ENCODE results near the gene CCDC178.

Gene CCDC178

DNA sequence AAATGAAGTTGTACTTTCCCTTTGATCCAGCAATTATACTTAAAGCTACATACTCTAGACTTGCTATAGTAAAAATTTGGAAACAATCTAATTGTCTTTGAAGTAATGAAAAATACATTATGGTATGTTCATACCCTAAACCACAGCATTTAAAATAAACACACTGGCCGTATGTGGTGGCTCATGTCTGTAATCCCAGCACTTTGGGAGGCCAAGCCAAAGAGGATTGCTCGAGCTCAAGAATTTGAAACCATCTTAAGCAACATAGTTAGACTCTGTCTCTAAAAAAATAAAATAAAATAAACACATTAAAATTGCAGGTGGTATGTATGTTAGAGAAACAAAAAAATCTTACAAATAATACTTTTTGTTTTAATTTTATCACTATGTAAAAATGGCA, 459.6 kb downstream of the CCDC178 start:
- Histone ChIP-seq H3K9me3 (ENCODE audit: insufficient read depth, low read length) (no peaks in the 10 kb centered on the region), H3K27me3 (ENCODE audit: insufficient read depth, insufficient read length) (no peaks in the 10 kb centered on the region), H3K4me1 (ENCODE audit: insufficient read depth, insufficient read length) (no peaks in the 10 kb centered on the region), H3K4me3 (ENCODE audit: insufficient read length, low read depth) (no peak overlapping the region), H3K9ac (ENCODE audit: insufficient read length, low read depth) (no peak overlapping the region), H3K36me3 (ENCODE audit: insufficient read depth, insufficient read length, low read length) (no peaks in the 10 kb centered on the region)
- no peak for DNase-seq (ENCODE audit: low read depth, low spot score)
- no peak for TF ChIP-seq YY1 (IDR thresholded peaks at IDR 0.05; ENCODE audit: insufficient read depth, insufficient read length)
- TF ChIP-seq ZNF274 (IDR thresholded peaks at IDR 0.05; ENCODE audit: low read depth, low read length): no peak
- TF ChIP-seq SUZ12 (IDR thresholded peaks at IDR 0.05; ENCODE audit: extremely low read depth, insufficient read depth, insufficient read length): no peak

GRCh38 chr18:32975501-32975900, 465.0 kb downstream of the CCDC178 start:
- H3K9me3 ChIP-seq (ENCODE audit: insufficient read depth, low read length): no peaks in the 10 kb centered on the region
- H3K4me1 ChIP-seq (ENCODE audit: insufficient read depth, insufficient read length): no peaks in the 10 kb centered on the region
- H3K4me3 ChIP-seq (ENCODE audit: insufficient read length, low read depth): no peak overlapping the region
- no peak for DNase-seq (ENCODE audit: low read depth, low spot score)
- no peaks in the 10 kb centered on the region for H3K27me3 ChIP-seq (ENCODE audit: insufficient read depth, insufficient read length)
- H3K36me3 ChIP-seq (ENCODE audit: insufficient read depth, insufficient read length, low read length): no peaks in the 10 kb centered on the region
- no peak overlapping the region for H3K9ac ChIP-seq (ENCODE audit: insufficient read length, low read depth)
- TF ChIP-seq SUZ12 (IDR thresholded peaks at IDR 0.05; ENCODE audit: extremely low read depth, insufficient read depth, insufficient read length): no peak
- no peak for TF ChIP-seq ZNF274 (IDR thresholded peaks at IDR 0.05; ENCODE audit: low read depth, low read length)
- TF ChIP-seq YY1 (IDR thresholded peaks at IDR 0.05; ENCODE audit: insufficient read depth, insufficient read length): no peak

DNA sequence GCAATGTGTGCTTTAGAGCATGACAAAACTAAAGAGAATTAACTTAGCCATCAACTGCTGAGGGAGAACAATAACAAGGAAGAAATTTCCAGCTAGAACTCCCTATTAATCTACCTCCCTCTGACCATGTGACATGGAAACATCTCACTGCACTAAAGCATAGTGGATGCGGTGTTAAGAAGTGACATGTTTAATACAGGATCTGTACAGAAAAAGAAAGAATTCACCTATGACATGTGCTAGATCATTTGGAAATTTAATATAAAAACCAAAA, 465.4 kb downstream of the CCDC178 start:
- no peaks in the 10 kb centered on the region for H3K36me3 ChIP-seq (ENCODE audit: insufficient read depth, insufficient read length, low read length)
- no peak overlapping the region for H3K4me3 ChIP-seq (ENCODE audit: insufficient read length, low read depth)
- no peak for DNase-seq (ENCODE audit: low read depth, low spot score)
- no peaks in the 10 kb centered on the region for H3K27me3 ChIP-seq (ENCODE audit: insufficient read depth, insufficient read length)
- no peak for TF ChIP-seq ZNF274 (IDR thresholded peaks at IDR 0.05; ENCODE audit: low read depth, low read length)
- no peak for TF ChIP-seq SUZ12 (IDR thresholded peaks at IDR 0.05; ENCODE audit: extremely low read depth, insufficient read depth, insufficient read length)
- no peak for TF ChIP-seq YY1 (IDR thresholded peaks at IDR 0.05; ENCODE audit: insufficient read depth, insufficient read length)
- H3K4me1 ChIP-seq (ENCODE audit: insufficient read depth, insufficient read length): no peaks in the 10 kb centered on the region
- H3K9me3 ChIP-seq (ENCODE audit: insufficient read depth, low read length): no peaks in the 10 kb centered on the region
- H3K9ac ChIP-seq (ENCODE audit: insufficient read length, low read depth): no peak overlapping the region

DNA sequence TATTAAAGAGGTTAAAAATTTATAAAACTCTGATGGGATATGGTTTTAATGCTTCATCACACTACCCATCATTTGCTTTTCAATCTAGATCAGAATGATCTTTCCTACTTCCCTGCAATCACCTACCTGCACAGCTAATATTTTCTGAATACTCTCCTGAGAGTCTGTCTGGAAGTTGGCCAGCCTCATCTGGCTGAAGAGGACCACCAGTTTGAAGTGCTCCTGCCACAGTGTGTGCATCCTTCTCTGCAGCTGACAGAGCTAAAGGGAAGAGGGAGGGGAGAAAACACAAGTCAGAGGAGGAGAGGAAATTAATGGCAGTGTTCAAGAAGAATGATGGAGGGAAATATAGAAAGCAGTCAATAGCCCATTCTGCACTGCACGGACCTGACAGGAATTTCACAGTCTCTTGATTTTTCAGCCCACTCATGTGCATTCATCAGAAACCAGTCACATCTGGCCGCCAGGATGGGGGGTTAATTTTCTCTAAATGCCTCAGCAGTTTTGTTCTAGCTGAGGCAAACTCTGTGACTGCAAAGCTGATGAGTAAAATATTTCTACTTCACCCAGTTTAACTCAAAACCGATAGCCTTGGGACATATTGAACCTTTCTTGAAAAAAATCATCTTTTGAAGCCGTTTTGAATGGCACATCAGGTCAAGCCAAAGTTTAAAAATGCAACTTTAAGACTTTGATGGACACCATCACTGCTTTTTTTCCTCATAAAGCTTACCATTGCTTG, 465.9 kb downstream of the CCDC178 start:
- H3K9me3 ChIP-seq (ENCODE audit: insufficient read depth, low read length): no peaks in the 10 kb centered on the region
- H3K27me3 ChIP-seq (ENCODE audit: insufficient read depth, insufficient read length): no peaks in the 10 kb centered on the region
- H3K4me1 ChIP-seq (ENCODE audit: insufficient read depth, insufficient read length): no peaks in the 10 kb centered on the region
- no peak overlapping the region for H3K9ac ChIP-seq (ENCODE audit: insufficient read length, low read depth)
- no peaks in the 10 kb centered on the region for H3K36me3 ChIP-seq (ENCODE audit: insufficient read depth, insufficient read length, low read length)
- H3K4me3 ChIP-seq (ENCODE audit: insufficient read length, low read depth): no peak overlapping the region
- no peak for DNase-seq (ENCODE audit: low read depth, low spot score)
- TF ChIP-seq SUZ12 (IDR thresholded peaks at IDR 0.05; ENCODE audit: extremely low read depth, insufficient read depth, insufficient read length): no peak
- no peak for TF ChIP-seq YY1 (IDR thresholded peaks at IDR 0.05; ENCODE audit: insufficient read depth, insufficient read length)
- no peak for TF ChIP-seq ZNF274 (IDR thresholded peaks at IDR 0.05; ENCODE audit: low read depth, low read length)

DNA sequence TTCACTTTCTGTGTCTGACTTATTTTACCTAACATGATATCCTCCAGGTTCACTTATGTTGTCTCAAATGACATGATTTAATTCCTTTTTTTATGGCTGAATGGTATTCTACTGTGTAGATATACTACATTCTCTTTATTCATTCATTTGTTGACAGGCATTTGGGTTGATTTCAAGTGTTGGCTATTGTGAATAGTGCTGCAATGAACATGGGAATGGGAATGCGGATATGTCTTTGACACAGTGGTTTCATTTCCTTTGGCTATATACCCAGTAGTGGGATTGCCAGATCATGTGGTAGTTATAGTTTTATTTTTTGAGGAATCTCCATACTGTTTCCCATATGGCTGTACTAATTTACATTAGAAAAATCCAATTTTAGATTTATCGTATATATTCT, 472.3 kb downstream of the CCDC178 start:
- TF ChIP-seq ZNF274 (IDR thresholded peaks at IDR 0.05; ENCODE audit: low read depth, low read length) (no peak), SUZ12 (IDR thresholded peaks at IDR 0.05; ENCODE audit: extremely low read depth, insufficient read depth, insufficient read length) (no peak), YY1 (IDR thresholded peaks at IDR 0.05; ENCODE audit: insufficient read depth, insufficient read length) (no peak)
- H3K4me3 ChIP-seq (ENCODE audit: insufficient read length, low read depth): no peak overlapping the region
- no peaks in the 10 kb centered on the region for H3K27me3 ChIP-seq (ENCODE audit: insufficient read depth, insufficient read length)
- H3K36me3 ChIP-seq (ENCODE audit: insufficient read depth, insufficient read length, low read length): no peaks in the 10 kb centered on the region
- H3K9ac ChIP-seq (ENCODE audit: insufficient read length, low read depth): no peak overlapping the region
- H3K4me1 ChIP-seq (ENCODE audit: insufficient read depth, insufficient read length): no peaks in the 10 kb centered on the region
- no peaks in the 10 kb centered on the region for H3K9me3 ChIP-seq (ENCODE audit: insufficient read depth, low read length)
- no peak for DNase-seq (ENCODE audit: low read depth, low spot score)

GRCh38 chr18:32966141-32966540, 474.4 kb downstream of the CCDC178 start:
- TF ChIP-seq SUZ12 (IDR thresholded peaks at IDR 0.05; ENCODE audit: extremely low read depth, insufficient read depth, insufficient read length) (no peak), ZNF274 (IDR thresholded peaks at IDR 0.05; ENCODE audit: low read depth, low read length) (no peak), YY1 (IDR thresholded peaks at IDR 0.05; ENCODE audit: insufficient read depth, insufficient read length) (no peak)
- Histone ChIP-seq H3K4me3 (ENCODE audit: insufficient read length, low read depth) (no peak overlapping the region), H3K9me3 (ENCODE audit: insufficient read depth, low read length) (no peaks in the 10 kb centered on the region), H3K36me3 (ENCODE audit: insufficient read depth, insufficient read length, low read length) (no peaks in the 10 kb centered on the region), H3K9ac (ENCODE audit: insufficient read length, low read depth) (no peak overlapping the region), H3K4me1 (ENCODE audit: insufficient read depth, insufficient read length) (no peaks in the 10 kb centered on the region), H3K27me3 (ENCODE audit: insufficient read depth, insufficient read length) (no peaks in the 10 kb centered on the region)
- DNase-seq (ENCODE audit: low read depth, low spot score): no peak

DNA sequence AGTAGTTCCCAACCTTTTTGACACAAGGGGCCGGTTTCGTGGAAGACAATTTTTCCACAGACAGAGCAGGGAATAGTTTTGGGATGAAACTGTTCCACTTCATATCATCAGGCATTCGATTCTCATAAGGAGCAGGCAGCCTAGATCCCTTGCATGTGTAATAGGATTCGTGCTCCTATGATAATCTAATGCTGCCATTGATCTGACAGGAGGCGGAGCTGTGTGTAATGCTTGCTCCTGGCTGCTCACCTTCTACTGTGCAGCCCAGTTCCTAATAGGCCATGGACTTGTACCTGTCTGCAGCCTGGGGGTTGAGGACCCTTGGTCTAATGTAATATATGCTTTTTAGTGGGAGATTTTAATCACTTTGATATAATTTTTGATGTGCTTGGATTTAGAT, 479.0 kb downstream of the CCDC178 start:
- Histone ChIP-seq H3K27me3 (ENCODE audit: insufficient read depth, insufficient read length) (no peaks in the 10 kb centered on the region), H3K36me3 (ENCODE audit: insufficient read depth, insufficient read length, low read length) (no peaks in the 10 kb centered on the region), H3K4me3 (ENCODE audit: insufficient read length, low read depth) (no peak overlapping the region), H3K4me1 (ENCODE audit: insufficient read depth, insufficient read length) (no peaks in the 10 kb centered on the region), H3K9me3 (ENCODE audit: insufficient read depth, low read length) (no peaks in the 10 kb centered on the region), H3K9ac (ENCODE audit: insufficient read length, low read depth) (no peak overlapping the region)
- no peak for TF ChIP-seq YY1 (IDR thresholded peaks at IDR 0.05; ENCODE audit: insufficient read depth, insufficient read length)
- no peak for TF ChIP-seq SUZ12 (IDR thresholded peaks at IDR 0.05; ENCODE audit: extremely low read depth, insufficient read depth, insufficient read length)
- DNase-seq (ENCODE audit: low read depth, low spot score): no peak
